ENCODE results near the gene CRB3.

- TF ChIP-seq CTCF (IDR thresholded peaks at IDR 0.05) (no peak), POLR2A (IDR thresholded peaks at IDR 0.05) (no peak)
Measured at GRCh38 chr19:6442087-6442688, 21.9 kb upstream of the CRB3 start.

Data from prostate gland (tissue), 2 donors.